Measurements from ENCODE around the gene EIF5.

Gene EIF5

DNA sequence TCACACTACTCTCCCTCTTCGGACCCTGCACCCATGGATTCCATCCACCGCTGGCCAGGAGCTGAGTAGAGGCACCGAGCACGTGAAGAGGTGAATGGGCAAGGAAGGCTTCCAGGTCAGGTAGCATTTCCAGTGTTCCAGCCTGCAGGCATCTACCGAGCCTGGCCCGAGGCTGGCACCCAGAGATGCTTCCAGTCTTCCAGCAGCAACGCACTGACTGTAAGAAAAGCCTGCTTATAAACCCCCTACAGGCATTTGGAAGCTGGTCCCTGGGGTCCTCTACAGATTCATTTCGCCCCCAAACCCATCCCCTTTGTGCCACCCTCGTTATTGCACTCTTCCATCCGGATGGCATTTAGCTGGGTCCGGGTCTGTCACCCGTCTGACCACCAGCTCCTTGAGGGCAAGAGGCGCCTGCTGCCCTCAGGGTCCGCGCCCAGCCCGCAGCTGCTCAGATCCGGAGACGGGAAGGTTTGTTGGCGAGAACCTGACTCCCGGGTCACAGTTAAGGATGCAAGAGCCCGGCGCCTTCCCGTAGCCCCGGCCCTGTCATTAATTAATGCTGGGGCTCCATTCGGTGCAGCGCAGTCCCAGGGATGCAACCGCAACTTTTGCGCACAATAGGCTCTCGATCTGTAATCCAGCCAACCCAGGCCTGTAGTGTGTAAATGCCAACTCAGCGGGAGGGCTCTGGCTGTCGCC is 50.6 kb downstream of the EIF5 start:
- peak overlapping the region; percentile 56 for H3K4me3 ChIP-seq (ENCODE audit: low read depth, low read length)
- DNase-seq (ENCODE audit: low read depth), result no peak
- no peak for TF ChIP-seq POLR2A (IDR thresholded peaks at IDR 0.05; ENCODE audit: extremely low read depth, insufficient read length)
- TF ChIP-seq, protein P1, sequence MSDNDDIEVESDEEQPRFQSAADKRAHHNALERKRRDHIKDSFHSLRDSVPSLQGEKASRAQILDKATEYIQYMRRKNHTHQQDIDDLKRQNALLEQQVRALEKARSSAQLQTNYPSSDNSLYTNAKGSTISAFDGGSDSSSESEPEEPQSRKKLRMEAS (IDR thresholded peaks at IDR 0.05; ENCODE audit: low read depth, low read length), result no peak
- TF ChIP-seq, protein P2, sequence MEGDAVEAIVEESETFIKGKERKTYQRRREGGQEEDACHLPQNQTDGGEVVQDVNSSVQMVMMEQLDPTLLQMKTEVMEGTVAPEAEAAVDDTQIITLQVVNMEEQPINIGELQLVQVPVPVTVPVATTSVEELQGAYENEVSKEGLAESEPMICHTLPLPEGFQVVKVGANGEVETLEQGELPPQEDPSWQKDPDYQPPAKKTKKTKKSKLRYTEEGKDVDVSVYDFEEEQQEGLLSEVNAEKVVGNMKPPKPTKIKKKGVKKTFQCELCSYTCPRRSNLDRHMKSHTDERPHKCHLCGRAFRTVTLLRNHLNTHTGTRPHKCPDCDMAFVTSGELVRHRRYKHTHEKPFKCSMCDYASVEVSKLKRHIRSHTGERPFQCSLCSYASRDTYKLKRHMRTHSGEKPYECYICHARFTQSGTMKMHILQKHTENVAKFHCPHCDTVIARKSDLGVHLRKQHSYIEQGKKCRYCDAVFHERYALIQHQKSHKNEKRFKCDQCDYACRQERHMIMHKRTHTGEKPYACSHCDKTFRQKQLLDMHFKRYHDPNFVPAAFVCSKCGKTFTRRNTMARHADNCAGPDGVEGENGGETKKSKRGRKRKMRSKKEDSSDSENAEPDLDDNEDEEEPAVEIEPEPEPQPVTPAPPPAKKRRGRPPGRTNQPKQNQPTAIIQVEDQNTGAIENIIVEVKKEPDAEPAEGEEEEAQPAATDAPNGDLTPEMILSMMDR (IDR thresholded peaks at IDR 0.05; ENCODE audit: low read depth, low read length), result no peak
- no peak for TF ChIP-seq MYC (IDR thresholded peaks at IDR 0.05; ENCODE audit: low read depth, low read length)

DNA sequence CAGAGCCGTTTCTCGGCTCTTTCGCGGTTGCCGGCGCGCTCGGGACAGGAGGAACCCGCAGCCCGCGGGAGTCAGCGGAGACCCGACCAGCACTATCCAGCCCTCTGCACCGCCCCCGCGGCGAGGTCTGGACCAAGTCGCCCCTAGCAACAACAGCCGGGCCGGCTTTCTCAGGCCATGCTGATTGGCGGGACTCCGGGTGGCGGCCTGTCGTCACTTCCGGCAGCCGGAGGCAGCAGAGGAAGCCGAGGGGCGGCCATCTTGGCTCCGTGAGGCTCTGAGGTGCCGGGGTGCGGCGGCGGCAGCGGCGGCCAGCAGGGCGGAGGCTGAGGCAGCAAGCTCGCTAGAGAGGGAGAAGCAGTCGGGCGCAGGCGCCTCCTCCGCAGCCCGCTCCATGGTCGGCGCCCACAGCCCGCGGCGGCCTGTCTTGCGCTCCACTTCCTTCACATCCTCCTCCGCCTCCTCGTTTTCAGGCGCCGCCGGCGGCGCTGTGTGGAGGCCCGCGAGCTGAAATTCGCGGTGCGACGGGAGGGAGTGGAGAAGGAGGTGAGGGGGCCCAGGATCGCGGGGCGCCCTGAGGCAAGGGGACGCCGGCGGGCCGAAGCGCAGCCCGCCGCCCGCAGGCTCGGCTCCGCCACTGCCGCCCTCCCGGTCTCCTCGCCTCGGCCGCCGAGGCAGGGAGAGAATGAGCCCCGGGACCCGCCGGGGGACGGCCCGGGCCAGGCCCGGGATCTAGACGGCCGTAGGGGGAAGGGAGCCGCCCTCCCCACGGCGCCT is 51.3 kb downstream of the EIF5 start, which contains the start of gene MARK3:
Gene MARK3, plus strand, starts transcription at position 264 of the 777 bp plus-strand sequence. CDS start 615 bp downstream, outside the sequence.
- DNase-seq (ENCODE audit: low read depth), result peak; percentile 98
- H3K4me3 ChIP-seq (ENCODE audit: low read depth, low read length), result peak within 1 kb of the TSS; percentile 92
- TF ChIP-seq, protein P2 (IDR thresholded peaks at IDR 0.05; ENCODE audit: low read depth, low read length), result peak; percentile 9
- TF ChIP-seq POLR2A (IDR thresholded peaks at IDR 0.05; ENCODE audit: extremely low read depth, insufficient read length), result peak; percentile 77
- TF ChIP-seq, protein P1 (IDR thresholded peaks at IDR 0.05; ENCODE audit: low read depth, low read length), result no peak; the same call in 1 of the 2 replicates
- peak; percentile 36; the same call in 1 of the 2 replicates for TF ChIP-seq MYC (IDR thresholded peaks at IDR 0.05; ENCODE audit: low read depth, low read length)

DNA sequence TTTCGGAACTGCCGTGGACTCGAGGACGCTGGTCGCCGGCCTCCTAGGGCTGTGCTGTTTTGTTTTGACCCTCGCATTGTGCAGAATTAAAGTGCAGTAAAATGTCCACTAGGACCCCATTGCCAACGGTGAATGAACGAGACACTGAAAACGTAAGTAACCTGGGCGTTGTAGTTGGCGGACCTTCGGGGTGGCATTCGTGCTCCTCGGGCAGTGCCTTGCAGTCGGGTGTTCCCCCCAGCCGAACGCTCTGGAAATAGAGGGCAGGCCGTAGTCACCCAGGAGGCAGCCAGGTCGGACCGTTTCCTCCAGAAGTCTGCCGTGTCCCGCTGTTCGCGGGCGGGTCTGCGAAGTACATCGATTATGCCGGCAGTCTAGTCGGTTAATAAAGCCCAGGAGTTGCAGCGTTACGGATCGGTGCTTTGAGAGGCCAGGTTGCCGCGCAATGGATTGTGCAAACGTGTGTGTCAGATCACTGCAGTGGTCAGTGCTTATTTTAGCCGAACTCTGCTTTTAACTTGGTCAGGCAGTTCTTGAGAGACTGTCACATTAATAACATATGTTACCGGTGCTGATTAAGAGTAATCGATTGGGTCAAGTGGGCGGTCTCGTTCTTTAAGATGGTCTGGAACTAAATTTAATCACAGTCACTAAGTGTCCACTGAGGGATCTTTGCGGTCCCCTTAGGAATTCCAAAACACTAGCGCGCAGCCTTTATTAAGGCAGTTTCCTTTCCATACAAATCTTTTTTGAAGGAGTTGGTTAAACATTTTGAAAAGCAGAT is 52.1 kb downstream of the EIF5 start:
- peak overlapping the region; percentile 92 for H3K4me3 ChIP-seq (ENCODE audit: low read depth, low read length)
- peak; percentile 62 for DNase-seq (ENCODE audit: low read depth)
- TF ChIP-seq, protein P1 (IDR thresholded peaks at IDR 0.05; ENCODE audit: low read depth, low read length), result no peak
- TF ChIP-seq POLR2A (IDR thresholded peaks at IDR 0.05; ENCODE audit: extremely low read depth, insufficient read length), result no peak
- no peak for TF ChIP-seq MYC (IDR thresholded peaks at IDR 0.05; ENCODE audit: low read depth, low read length)
- TF ChIP-seq, protein P2 (IDR thresholded peaks at IDR 0.05; ENCODE audit: low read depth, low read length), result no peak

DNA sequence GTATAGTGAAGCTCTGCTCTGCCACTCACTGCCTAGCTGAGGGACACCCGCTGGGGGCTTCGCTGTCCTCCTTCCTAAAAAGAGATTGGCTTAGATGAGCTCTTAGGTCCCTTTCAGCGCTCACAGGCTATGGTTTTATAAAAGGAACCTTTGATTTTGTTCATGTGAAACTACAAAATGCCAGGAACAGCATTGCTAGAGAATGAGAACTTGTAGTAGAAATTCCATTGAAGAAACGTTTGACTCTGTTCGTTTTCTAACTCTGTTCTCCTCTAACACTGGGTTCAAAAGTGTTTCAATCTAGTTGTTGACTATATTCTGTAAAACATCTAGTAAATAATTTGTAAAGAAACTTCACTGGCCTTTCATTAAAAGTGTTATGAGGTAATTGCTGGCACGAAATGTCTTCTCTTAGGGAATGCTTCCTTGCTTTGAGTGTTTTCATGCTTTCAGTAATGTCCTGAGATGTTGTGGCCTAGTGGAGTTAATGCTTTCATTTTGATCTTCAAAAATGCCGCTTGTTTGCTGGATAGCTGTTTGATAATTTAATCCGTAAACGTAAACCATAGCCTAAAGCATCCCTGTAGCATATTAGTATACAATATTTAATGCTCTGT is 52.8 kb downstream of the EIF5 start:
- peak; percentile 46 for DNase-seq (ENCODE audit: low read depth)
- H3K4me3 ChIP-seq (ENCODE audit: low read depth, low read length), result peak overlapping the region; percentile 92
- TF ChIP-seq, protein P2 (IDR thresholded peaks at IDR 0.05; ENCODE audit: low read depth, low read length), result no peak
- TF ChIP-seq POLR2A (IDR thresholded peaks at IDR 0.05; ENCODE audit: extremely low read depth, insufficient read length) (no peak), MYC (IDR thresholded peaks at IDR 0.05; ENCODE audit: low read depth, low read length) (no peak)
- TF ChIP-seq, protein P1 (IDR thresholded peaks at IDR 0.05; ENCODE audit: low read depth, low read length), result no peak

DNA sequence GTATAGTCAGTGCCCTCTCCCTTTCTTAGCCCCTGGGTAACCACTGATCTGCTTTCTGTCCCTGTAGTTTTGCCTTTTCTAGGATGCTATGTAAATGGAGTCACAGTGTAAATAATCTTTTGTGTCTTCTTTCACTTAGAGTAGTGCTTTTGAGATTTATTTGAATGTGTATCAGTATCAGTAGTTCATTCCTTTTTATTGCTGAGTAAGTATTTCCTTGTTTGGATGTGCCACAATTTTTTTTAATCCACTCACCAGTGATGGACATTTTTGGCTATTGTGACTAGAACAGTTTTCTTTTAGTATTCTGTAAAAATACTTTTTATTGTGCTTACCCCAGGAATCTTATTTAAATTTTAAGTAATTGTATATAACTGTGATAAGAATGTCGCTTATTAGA is 54.6 kb downstream of the EIF5 start:
- DNase-seq (ENCODE audit: low read depth), result no peak
- H3K4me3 ChIP-seq (ENCODE audit: low read depth, low read length), result peak overlapping the region; percentile 92
- no peak for TF ChIP-seq POLR2A (IDR thresholded peaks at IDR 0.05; ENCODE audit: extremely low read depth, insufficient read length)
- TF ChIP-seq, protein P2 (IDR thresholded peaks at IDR 0.05; ENCODE audit: low read depth, low read length), result no peak
